ENCODE results near the gene PDCD5.
A peak's percentile ranks its signal among the peaks of the same experiment; 100 is the strongest.
"Not testable (repeated sequence)": the region's sequence is repeated elsewhere in the genome, so short reads cannot be mapped to it uniquely, and the experiment has no call there.

Gene PDCD5

GRCh38 chr19:32580353-32580900, 563 bp upstream of the PDCD5 start:
- DNase-seq, result peak; percentile 56

- peak; percentile 57 for DNase-seq
These were observed 752 bp downstream of the PDCD5 start for GRCh38 chr19:32581705-32582179.

- not testable (repeated sequence) for DNase-seq
These were observed 6.9 kb downstream of the PDCD5 start for GRCh38 chr19:32587747-32588504.

- no peak for DNase-seq
These were observed 13.0 kb downstream of the PDCD5 start for GRCh38 chr19:32594021-32594420.

- DNase-seq, result no peak
These were observed 14.5 kb downstream of the PDCD5 start for GRCh38 chr19:32595491-32595890.

- no peak for DNase-seq
These were observed 17.0 kb downstream of the PDCD5 start for GRCh38 chr19:32598022-32598421.

GRCh38 chr19:32599258-32599657, 18.3 kb downstream of the PDCD5 start:
- DNase-seq, result no peak

- DNase-seq, result peak; percentile 53
These were observed 18.8 kb downstream of the PDCD5 start for GRCh38 chr19:32599736-32600157.

GRCh38 chr19:32603961-32604360, 23.0 kb downstream of the PDCD5 start:
- no peak for DNase-seq

GRCh38 chr19:32605544-32605943, 24.6 kb downstream of the PDCD5 start:
- no peak for DNase-seq

GRCh38 chr19:32606289-32606688, 25.3 kb downstream of the PDCD5 start:
- no peak for DNase-seq

- DNase-seq, result no peak
These were observed 26.5 kb downstream of the PDCD5 start for GRCh38 chr19:32607479-32607878.

- peak; percentile 29 for DNase-seq
These were observed 30.2 kb downstream of the PDCD5 start for GRCh38 chr19:32611161-32611560.

- DNase-seq, result no peak
These were observed 32.0 kb downstream of the PDCD5 start for GRCh38 chr19:32613008-32613407.

GRCh38 chr19:32614916-32615315, 33.9 kb downstream of the PDCD5 start:
- DNase-seq, result no peak

GRCh38 chr19:32615569-32615968, 34.6 kb downstream of the PDCD5 start:
- no peak for DNase-seq

- no peak for DNase-seq
These were observed 38.2 kb downstream of the PDCD5 start for GRCh38 chr19:32619051-32619685.

- no peak for DNase-seq
These were observed 41.0 kb downstream of the PDCD5 start for GRCh38 chr19:32622002-32622401.

- DNase-seq, result no peak
These were observed 43.4 kb downstream of the PDCD5 start for GRCh38 chr19:32624410-32624809.

GRCh38 chr19:32626969-32627368, 46.0 kb downstream of the PDCD5 start:
- DNase-seq, result no peak

- no peak for DNase-seq
These were observed 46.8 kb downstream of the PDCD5 start for GRCh38 chr19:32627714-32628270.

- DNase-seq, result no peak
These were observed 49.3 kb downstream of the PDCD5 start for GRCh38 chr19:32630338-32630737.

GRCh38 chr19:32631381-32631780, 50.4 kb downstream of the PDCD5 start:
- DNase-seq, result no peak
